ENCODE data around the gene PRELP. TPM values are rescaled to one million over a fixed set of nuclear protein-coding genes. Genes with fewer than 3 reads are reported as not detected.

Gene PRELP
- total RNA-seq, 1 experiment from 2014 or later = 0.07 TPM

GRCh38 chr1:203505526-203506204 is 30.1 kb downstream of the PRELP start:
- Histone ChIP-seq H2AK5ac (ENCODE audit: insufficient read length, low read length) (no peak overlapping the region), H3T11ph (ENCODE audit: low read length) (no peak overlapping the region), H3K9me3 (ENCODE audit: control insufficient read depth, low read depth, low read length) (no peaks in the 10 kb centered on the region), H3K79me2 (ENCODE audit: insufficient read depth, low read length) (no peaks in the 10 kb centered on the region), H2BK120ac (ENCODE audit: low read depth, low read length, poor library complexity, severe bottlenecking) (no peak overlapping the region), H4K20me1 (ENCODE audit: control insufficient read depth, insufficient read depth, insufficient read length) (no peaks in the 10 kb centered on the region), H3K23me2 (ENCODE audit: insufficient read length, low read depth, low read length, poor library complexity, severe bottlenecking) (no peaks in the 10 kb centered on the region), H3K14ac (ENCODE audit: insufficient read depth, low read length) (no peak overlapping the region), H3K4ac (ENCODE audit: low read depth, low read length) (no peak overlapping the region), H4K8ac (replicated peaks; ENCODE audit: insufficient read length, low read depth, low read length) (no peak overlapping the region), H4K91ac (ENCODE audit: insufficient read length, low read depth, low read length) (no peak overlapping the region), H2BK15ac (ENCODE audit: low read depth, low read length) (no peak overlapping the region), H4K5ac (ENCODE audit: insufficient read length, low read depth, low read length) (no peak overlapping the region), H3K9ac (ENCODE audit: extremely low read depth, insufficient read length, low read length) (no peak overlapping the region), H3K56ac (ENCODE audit: insufficient read length, low read depth, low read length) (no peak overlapping the region), H3K18ac (ENCODE audit: insufficient read length, low read depth, low read length) (no peak overlapping the region), H3K23ac (ENCODE audit: insufficient read length, low read depth, low read length) (no peak overlapping the region), H3K4me2 (ENCODE audit: insufficient read depth, insufficient read length, low read length) (no peak overlapping the region), H3K27me3 (ENCODE audit: insufficient read depth, low read length) (no peaks in the 10 kb centered on the region), H2AFZ (ENCODE audit: low read length) (no peak overlapping the region), H2BK5ac (ENCODE audit: insufficient read length, low read length) (no peak overlapping the region), H3K27ac (ENCODE audit: insufficient read length, low read depth, low read length) (no peak overlapping the region), H3K79me1 (ENCODE audit: insufficient read depth, low read depth, low read length, poor library complexity, severe bottlenecking) (no peaks in the 10 kb centered on the region), H3K4me1 (ENCODE audit: insufficient read depth, low read length) (peaks cover 3% of the 10 kb centered on the region), H2BK20ac (ENCODE audit: low read depth, low read length, poor library complexity, severe bottlenecking) (no peak overlapping the region), H2BK12ac (ENCODE audit: insufficient read length, low read depth, low read length) (no peak overlapping the region)
- Mint-ChIP-seq H3K4me3 (no peak overlapping the region), H3K9me3 (no peaks in the 10 kb centered on the region), H3K36me3 (ENCODE audit: insufficient read depth in 1 of 3, low read depth in 3 of 3) (0 out of 7 replicates have a peak, but pooled peaks cover 0 to 3% (median 0%) of the 10 kb centered on the region in 3 experiments), H3K27me3 (ENCODE audit: low read depth) (peaks cover 15% of the 10 kb centered on the region), H3K27ac (peak overlapping the region in 1 of 3 experiments; percentile 28; a peak in 1 of 7 replicates), H3K4me1 (peaks cover 37 to 41% of the 10 kb centered on the region in 2 experiments)
- no peak for DNase-seq
- WGBS (ENCODE audit: extremely low coverage, insufficient read length, low lambda C conversion rate) = no CpG with 5 or more reads among the region's 8 CpGs
- TF ChIP-seq, protein P1, sequence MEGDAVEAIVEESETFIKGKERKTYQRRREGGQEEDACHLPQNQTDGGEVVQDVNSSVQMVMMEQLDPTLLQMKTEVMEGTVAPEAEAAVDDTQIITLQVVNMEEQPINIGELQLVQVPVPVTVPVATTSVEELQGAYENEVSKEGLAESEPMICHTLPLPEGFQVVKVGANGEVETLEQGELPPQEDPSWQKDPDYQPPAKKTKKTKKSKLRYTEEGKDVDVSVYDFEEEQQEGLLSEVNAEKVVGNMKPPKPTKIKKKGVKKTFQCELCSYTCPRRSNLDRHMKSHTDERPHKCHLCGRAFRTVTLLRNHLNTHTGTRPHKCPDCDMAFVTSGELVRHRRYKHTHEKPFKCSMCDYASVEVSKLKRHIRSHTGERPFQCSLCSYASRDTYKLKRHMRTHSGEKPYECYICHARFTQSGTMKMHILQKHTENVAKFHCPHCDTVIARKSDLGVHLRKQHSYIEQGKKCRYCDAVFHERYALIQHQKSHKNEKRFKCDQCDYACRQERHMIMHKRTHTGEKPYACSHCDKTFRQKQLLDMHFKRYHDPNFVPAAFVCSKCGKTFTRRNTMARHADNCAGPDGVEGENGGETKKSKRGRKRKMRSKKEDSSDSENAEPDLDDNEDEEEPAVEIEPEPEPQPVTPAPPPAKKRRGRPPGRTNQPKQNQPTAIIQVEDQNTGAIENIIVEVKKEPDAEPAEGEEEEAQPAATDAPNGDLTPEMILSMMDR (conservative IDR thresholded peaks at IDR 0.05) = no peak

All from H9 (cell line).